GM12873 (cell line): ENCODE measurements around the gene COQ2.

Source experiments
- TF ChIP-seq, protein P1 (sequence below): IDR thresholded peaks from 2 replicates; pipeline ENCODE4 v1.5.1; 2012; ENCODE audit warnings: low read depth, mild to moderate bottlenecking, moderate library complexity, low read length, control low read depth; ENCODE audit not compliant: insufficient read depth; ENCODE audit errors: missing control alignments

Gene COQ2

GRCh38 chr4:83262682-83263081, 21.9 kb downstream of the COQ2 start:
- TF ChIP-seq, protein P1, sequence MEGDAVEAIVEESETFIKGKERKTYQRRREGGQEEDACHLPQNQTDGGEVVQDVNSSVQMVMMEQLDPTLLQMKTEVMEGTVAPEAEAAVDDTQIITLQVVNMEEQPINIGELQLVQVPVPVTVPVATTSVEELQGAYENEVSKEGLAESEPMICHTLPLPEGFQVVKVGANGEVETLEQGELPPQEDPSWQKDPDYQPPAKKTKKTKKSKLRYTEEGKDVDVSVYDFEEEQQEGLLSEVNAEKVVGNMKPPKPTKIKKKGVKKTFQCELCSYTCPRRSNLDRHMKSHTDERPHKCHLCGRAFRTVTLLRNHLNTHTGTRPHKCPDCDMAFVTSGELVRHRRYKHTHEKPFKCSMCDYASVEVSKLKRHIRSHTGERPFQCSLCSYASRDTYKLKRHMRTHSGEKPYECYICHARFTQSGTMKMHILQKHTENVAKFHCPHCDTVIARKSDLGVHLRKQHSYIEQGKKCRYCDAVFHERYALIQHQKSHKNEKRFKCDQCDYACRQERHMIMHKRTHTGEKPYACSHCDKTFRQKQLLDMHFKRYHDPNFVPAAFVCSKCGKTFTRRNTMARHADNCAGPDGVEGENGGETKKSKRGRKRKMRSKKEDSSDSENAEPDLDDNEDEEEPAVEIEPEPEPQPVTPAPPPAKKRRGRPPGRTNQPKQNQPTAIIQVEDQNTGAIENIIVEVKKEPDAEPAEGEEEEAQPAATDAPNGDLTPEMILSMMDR = no peak

GRCh38 chr4:83261307-83261706, 23.3 kb downstream of the COQ2 start:
- TF ChIP-seq, protein P1 = no peak

- TF ChIP-seq, protein P1 = no peak
These were observed 25.0 kb downstream of the COQ2 start for GRCh38 chr4:83259586-83259985.

GRCh38 chr4:83258461-83258860, 26.1 kb downstream of the COQ2 start:
- TF ChIP-seq, protein P1 = no peak

GRCh38 chr4:83257811-83258210, 26.8 kb downstream of the COQ2 start:
- TF ChIP-seq, protein P1 = no peak

- TF ChIP-seq, protein P1 = no peak
These were observed 29.0 kb downstream of the COQ2 start for GRCh38 chr4:83255584-83255983.

GRCh38 chr4:83252782-83253405, 31.7 kb downstream of the COQ2 start:
- TF ChIP-seq, protein P1 = peak; percentile 89
